GM23248 (cell line): ENCODE results near the gene ECI1.

Experiments used
- EZH2 ChIP-seq: fragments of 200-600 bp; sonication (generic); IDR thresholded peaks from 2 replicates; pipeline ENCODE4 v1.6.1; 2018; ENCODE audit warnings: antibody characterized with exemption, mild to moderate bottlenecking; ENCODE audit not compliant: insufficient read depth, poor library complexity, severe bottlenecking
- EZH2phosphoT487 ChIP-seq: fragments of 200-600 bp; sonication (generic); IDR thresholded peaks from 2 replicates; pipeline ENCODE4 v1.6.1; 2018; ENCODE audit warnings: antibody characterized with exemption, moderate library complexity, mild to moderate bottlenecking, low read depth; ENCODE audit not compliant: insufficient read depth

- TF ChIP-seq EZH2phosphoT487 (no peak), EZH2 (no peak)
These were observed 19.4 kb upstream of the ECI1 start for GRCh38 chr16:2270588-2271470.
